ACC112 (cell line): ENCODE measurements around the gene CYSTM1.
"Not testable (repeated sequence)": the region's sequence is repeated elsewhere in the genome, so short reads cannot be mapped to it uniquely, and the experiment has no call there.

Experiments used
- H2AFZ ChIP-seq: fragments of 200-600 bp; sonication (generic); one replicate; pipeline ENCODE4 v1.6.0; 2017; ENCODE audit warnings: antibody characterized with exemption, low read length; ENCODE audit not compliant: unreplicated experiment
- H3K27ac ChIP-seq: fragments of 200-600 bp; sonication (generic); 2 replicates; pipeline ENCODE4 v1.5.1; 2014; ENCODE audit warnings: low read depth, mild to moderate bottlenecking, antibody characterized with exemption, low read length, moderate library complexity
- H3K27me3 ChIP-seq: fragments of 200-600 bp; sonication (generic); 2 replicates; pipeline ENCODE4 v1.6.1; 2014; ENCODE audit warnings: mild to moderate bottlenecking, antibody characterized with exemption, low read length, moderate library complexity, mixed read lengths; ENCODE audit not compliant: insufficient read depth
- H3K36me3 ChIP-seq: fragments of 200-600 bp; sonication (generic); 2 replicates; pipeline ENCODE4 v1.6.1; 2016; ENCODE audit warnings: mild to moderate bottlenecking, antibody characterized with exemption, low read length, moderate library complexity, mixed read lengths; ENCODE audit not compliant: insufficient read depth
- H3K4me1 ChIP-seq: fragments of 200-600 bp; sonication (generic); one replicate; pipeline ENCODE4 v1.6.1; 2016; ENCODE audit warnings: low read length, mixed read lengths; ENCODE audit not compliant: insufficient read depth, unreplicated experiment, control insufficient read depth
- H3K4me3 ChIP-seq: fragments of 200-600 bp; sonication (generic); 2 replicates; pipeline ENCODE4 v1.5.1; 2014; ENCODE audit warnings: mild to moderate bottlenecking, low read depth, low read length
- H3K79me2 ChIP-seq: fragments of 200-600 bp; sonication (generic); one replicate; pipeline ENCODE4 v1.6.0; 2016; ENCODE audit warnings: low read length; ENCODE audit not compliant: control insufficient read depth, unreplicated experiment, insufficient read depth

Gene CYSTM1

GRCh38 chr5:140192715-140193430 is 17.9 kb downstream of the CYSTM1 start:
- no peak overlapping the region for H3K4me3 ChIP-seq
- no peaks in the 10 kb centered on the region for H3K79me2 ChIP-seq
- no peaks in the 10 kb centered on the region for H3K27me3 ChIP-seq
- no peaks in the 10 kb centered on the region for H3K36me3 ChIP-seq
- no peak overlapping the region for H3K27ac ChIP-seq
- no peak overlapping the region for H2AFZ ChIP-seq
- peaks cover 17% of the 10 kb centered on the region for H3K4me1 ChIP-seq

- no peak overlapping the region for H2AFZ ChIP-seq
- H3K27ac ChIP-seq: no peak overlapping the region
- peaks cover 16% of the 10 kb centered on the region for H3K4me1 ChIP-seq
- H3K4me3 ChIP-seq: no peak overlapping the region
- H3K27me3 ChIP-seq: no peaks in the 10 kb centered on the region
- H3K79me2 ChIP-seq: no peaks in the 10 kb centered on the region
- H3K36me3 ChIP-seq: no peaks in the 10 kb centered on the region
Measured at GRCh38 chr5:140194662-140195061, 19.7 kb downstream of the CYSTM1 start.

- Histone ChIP-seq H2AFZ (no peak overlapping the region), H3K4me3 (no peak overlapping the region), H3K27me3 (no peaks in the 10 kb centered on the region), H3K79me2 (no peaks in the 10 kb centered on the region), H3K4me1 (no peaks in the 10 kb centered on the region), H3K36me3 (no peaks in the 10 kb centered on the region), H3K27ac (no peak overlapping the region)
Measured at GRCh38 chr5:140196115-140196814, 21.3 kb downstream of the CYSTM1 start.

- no peaks in the 10 kb centered on the region for H3K36me3 ChIP-seq
- no peaks in the 10 kb centered on the region for H3K79me2 ChIP-seq
- H3K27me3 ChIP-seq: no peaks in the 10 kb centered on the region
- no peak overlapping the region for H3K27ac ChIP-seq
- no peak overlapping the region for H3K4me3 ChIP-seq
- peaks cover under 1% of the 10 kb centered on the region for H3K4me1 ChIP-seq
- H2AFZ ChIP-seq: no peak overlapping the region
Measured at GRCh38 chr5:140197023-140197422, 22.0 kb downstream of the CYSTM1 start.

GRCh38 chr5:140198915-140199314 is 23.9 kb downstream of the CYSTM1 start:
- not testable (repeated sequence) for H3K4me3 ChIP-seq, H3K27me3 ChIP-seq, H3K36me3 ChIP-seq, H2AFZ ChIP-seq, H3K27ac ChIP-seq, H3K4me1 ChIP-seq, H3K79me2 ChIP-seq

- Histone ChIP-seq H3K4me3 (no peak overlapping the region), H2AFZ (no peak overlapping the region), H3K4me1 (peaks cover 5% of the 10 kb centered on the region), H3K36me3 (no peaks in the 10 kb centered on the region), H3K27me3 (no peaks in the 10 kb centered on the region), H3K79me2 (no peaks in the 10 kb centered on the region), H3K27ac (no peak overlapping the region)
Measured at GRCh38 chr5:140202078-140202477, 27.1 kb downstream of the CYSTM1 start.

- H3K27ac ChIP-seq: no peak overlapping the region
- H3K4me3 ChIP-seq: no peak overlapping the region
- no peaks in the 10 kb centered on the region for H3K79me2 ChIP-seq
Measured at GRCh38 chr5:140202610-140203009, 27.6 kb downstream of the CYSTM1 start.

GRCh38 chr5:140205216-140205615 is 30.2 kb downstream of the CYSTM1 start:
- H3K4me1 ChIP-seq: peaks cover 5% of the 10 kb centered on the region
- H3K27me3 ChIP-seq: no peaks in the 10 kb centered on the region
- H3K79me2 ChIP-seq: no peaks in the 10 kb centered on the region
- no peak overlapping the region for H2AFZ ChIP-seq
- no peak overlapping the region for H3K4me3 ChIP-seq
- no peaks in the 10 kb centered on the region for H3K36me3 ChIP-seq
- H3K27ac ChIP-seq: no peak overlapping the region

More at GRCh38 chr5:140202610-140203009, 27.6 kb downstream of the CYSTM1 start:
- Histone ChIP-seq H3K4me1 (peaks cover 5% of the 10 kb centered on the region), H2AFZ (no peak overlapping the region), H3K36me3 (no peaks in the 10 kb centered on the region), H3K27me3 (no peaks in the 10 kb centered on the region)

GRCh38 chr5:140205952-140206351 is 31.0 kb downstream of the CYSTM1 start:
- no peak overlapping the region for H3K4me3 ChIP-seq
- no peaks in the 10 kb centered on the region for H3K27me3 ChIP-seq
- H3K36me3 ChIP-seq: no peaks in the 10 kb centered on the region
- no peak overlapping the region for H3K27ac ChIP-seq
- no peaks in the 10 kb centered on the region for H3K79me2 ChIP-seq
- H2AFZ ChIP-seq: no peak overlapping the region
- peaks cover 5% of the 10 kb centered on the region for H3K4me1 ChIP-seq

GRCh38 chr5:140207250-140207964 is 32.4 kb downstream of the CYSTM1 start:
- Histone ChIP-seq H3K36me3 (no peaks in the 10 kb centered on the region), H3K27me3 (no peaks in the 10 kb centered on the region), H3K79me2 (no peaks in the 10 kb centered on the region), H2AFZ (peak overlapping the region; percentile 26), H3K27ac (no peak overlapping the region), H3K4me1 (peaks cover 1% of the 10 kb centered on the region), H3K4me3 (no peak overlapping the region)
